OCI-LY7 (cell line): ENCODE data around the gene PET117.

ENCODE experiments used
- EZH2phosphoT487 ChIP-seq: fragments of 200-600 bp; sonication (generic); IDR thresholded peaks from 2 replicates; pipeline ENCODE4 v1.6.1; 2018; ENCODE audit warnings: low read depth, borderline replicate concordance, mild to moderate bottlenecking, mixed run types, antibody characterized with exemption, low read length, moderate library complexity, mixed read lengths
- TF ChIP-seq, protein P1 (sequence below): fragments of 200-600 bp; sonication (generic); conservative IDR thresholded peaks from 2 replicates; pipeline ENCODE4 v1.5.1; 2014; ENCODE audit warnings: mild to moderate bottlenecking, antibody characterized with exemption, low read length, moderate library complexity, mixed read lengths

DNA sequence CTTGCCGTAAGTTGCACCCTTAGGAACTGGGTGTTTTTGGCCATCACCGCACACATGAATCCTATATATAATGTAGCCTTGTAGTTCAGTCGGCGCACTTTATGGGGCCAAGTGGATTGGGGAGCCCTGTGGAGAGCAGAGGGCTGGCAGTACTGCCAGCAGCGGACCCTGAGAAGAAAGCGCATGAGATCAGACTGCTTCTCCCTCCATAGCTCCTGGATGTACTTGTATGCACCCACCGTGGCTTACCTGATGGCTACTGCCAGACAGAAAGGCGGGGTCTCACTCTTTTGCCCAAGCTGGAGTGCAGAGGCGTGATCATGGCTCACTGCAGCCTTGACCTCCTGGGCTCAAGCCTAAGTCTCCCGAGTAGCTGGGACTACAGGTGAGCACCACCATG lies 47.2 kb upstream of the PET117 start:
- TF ChIP-seq, protein P1, sequence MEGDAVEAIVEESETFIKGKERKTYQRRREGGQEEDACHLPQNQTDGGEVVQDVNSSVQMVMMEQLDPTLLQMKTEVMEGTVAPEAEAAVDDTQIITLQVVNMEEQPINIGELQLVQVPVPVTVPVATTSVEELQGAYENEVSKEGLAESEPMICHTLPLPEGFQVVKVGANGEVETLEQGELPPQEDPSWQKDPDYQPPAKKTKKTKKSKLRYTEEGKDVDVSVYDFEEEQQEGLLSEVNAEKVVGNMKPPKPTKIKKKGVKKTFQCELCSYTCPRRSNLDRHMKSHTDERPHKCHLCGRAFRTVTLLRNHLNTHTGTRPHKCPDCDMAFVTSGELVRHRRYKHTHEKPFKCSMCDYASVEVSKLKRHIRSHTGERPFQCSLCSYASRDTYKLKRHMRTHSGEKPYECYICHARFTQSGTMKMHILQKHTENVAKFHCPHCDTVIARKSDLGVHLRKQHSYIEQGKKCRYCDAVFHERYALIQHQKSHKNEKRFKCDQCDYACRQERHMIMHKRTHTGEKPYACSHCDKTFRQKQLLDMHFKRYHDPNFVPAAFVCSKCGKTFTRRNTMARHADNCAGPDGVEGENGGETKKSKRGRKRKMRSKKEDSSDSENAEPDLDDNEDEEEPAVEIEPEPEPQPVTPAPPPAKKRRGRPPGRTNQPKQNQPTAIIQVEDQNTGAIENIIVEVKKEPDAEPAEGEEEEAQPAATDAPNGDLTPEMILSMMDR: no peak
- no peak for TF ChIP-seq EZH2phosphoT487
